Ishikawa (cell line): Measurements from ENCODE around the gene APOBEC3A.

ENCODE experiments used
- CEBPB ChIP-seq: IDR thresholded peaks from 2 replicates; pipeline ENCODE4 v1.6.1; 2012
- EGR1 ChIP-seq: IDR thresholded peaks from 2 replicates; pipeline ENCODE4 v1.6.1; 2012
- EP300 ChIP-seq: IDR thresholded peaks from 2 replicates; pipeline ENCODE4 v1.6.1; 2012; ENCODE audit warnings: borderline replicate concordance
- FOXM1 ChIP-seq: IDR thresholded peaks from 2 replicates; pipeline ENCODE4 v1.6.1; 2012; ENCODE audit warnings: low read depth, borderline replicate concordance
- MAX ChIP-seq: IDR thresholded peaks from 2 replicates; pipeline ENCODE4 v1.6.1; 2012
- NFIC ChIP-seq: IDR thresholded peaks from 2 replicates; pipeline ENCODE4 v1.6.1; 2012
- TAF1 ChIP-seq: IDR thresholded peaks from 2 replicates; pipeline ENCODE4 v1.6.1; 2012; ENCODE audit warnings: low read depth, mild to moderate bottlenecking
- TEAD4 ChIP-seq: IDR thresholded peaks from 2 replicates; pipeline ENCODE4 v1.6.1; 2012
- YY1 ChIP-seq: IDR thresholded peaks from 2 replicates; pipeline ENCODE4 v1.6.1; 2012; ENCODE audit warnings: low read depth
- ZBTB7A ChIP-seq: IDR thresholded peaks from 2 replicates; pipeline ENCODE4 v1.6.1; 2012; ENCODE audit warnings: low read depth

- no peak for TF ChIP-seq EP300
- TF ChIP-seq YY1 = no peak
- no peak for TF ChIP-seq CEBPB
- no peak for TF ChIP-seq FOXM1
- TF ChIP-seq ZBTB7A = no peak
- TF ChIP-seq MAX = no peak
- TF ChIP-seq NFIC = no peak
- no peak for TF ChIP-seq TAF1
- no peak for TF ChIP-seq TEAD4
- no peak for TF ChIP-seq EGR1
These were observed 14.2 kb upstream of the APOBEC3A start for GRCh38 chr22:38943201-38943600.
